NCI-H774 (cell line): ENCODE measurements around the gene RFX4.
"Not testable (repeated sequence)": the region's sequence is repeated elsewhere in the genome, so short reads cannot be mapped to it uniquely, and the experiment has no call there.

Source experiments
- DNase-seq: peaks from one replicate; lab custom pipeline; 2025; lab: John Stamatoyannopoulos, UW

Gene RFX4

DNA sequence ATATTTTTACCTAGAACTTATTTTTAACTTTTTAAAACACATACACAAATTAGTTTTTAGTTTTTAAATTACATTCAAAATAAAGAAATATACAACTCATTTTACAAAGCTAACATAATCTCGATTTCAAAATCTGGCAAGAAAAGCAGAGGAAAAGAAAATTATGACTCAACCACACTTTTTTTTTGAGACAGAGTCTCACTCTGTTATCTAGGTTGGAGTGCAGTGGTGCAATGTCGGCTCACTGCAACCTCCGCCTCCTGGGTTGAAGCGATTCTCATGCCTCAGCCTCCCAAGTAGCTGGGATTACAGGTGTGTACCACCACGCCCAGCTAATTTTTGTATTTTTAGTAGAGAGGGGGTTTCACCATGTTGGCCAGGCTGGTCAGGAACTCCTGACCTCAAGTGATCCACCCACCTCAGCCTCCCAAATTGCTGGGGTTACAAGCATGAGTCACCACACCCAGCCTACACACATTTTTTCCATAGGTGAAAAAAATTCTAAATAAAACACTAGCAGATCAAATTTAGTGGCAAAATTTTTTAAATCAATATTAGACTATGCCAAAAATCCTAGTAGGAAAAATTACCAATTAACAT lies 143.9 kb downstream of the RFX4 start:
- DNase-seq: not testable (repeated sequence)

DNA sequence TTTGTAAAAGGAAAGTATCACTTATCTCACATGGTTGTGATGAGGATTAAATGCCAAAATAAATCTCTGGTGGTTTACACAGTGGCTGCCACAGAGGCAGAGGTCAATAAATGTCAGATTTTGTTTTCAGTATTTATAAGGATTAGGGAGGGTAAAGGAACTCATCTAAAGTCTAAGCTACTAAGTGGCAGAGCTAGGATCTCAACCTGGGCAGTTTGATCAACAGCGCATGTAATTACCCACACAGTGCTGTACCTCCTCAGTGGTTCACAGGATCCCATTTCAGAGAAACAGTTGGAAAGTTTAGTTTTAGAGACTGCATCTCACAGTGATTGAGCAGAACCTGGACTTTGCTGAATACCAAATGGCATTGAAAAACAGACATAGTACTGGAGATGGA lies 146.8 kb downstream of the RFX4 start:
- DNase-seq: no peak

DNA sequence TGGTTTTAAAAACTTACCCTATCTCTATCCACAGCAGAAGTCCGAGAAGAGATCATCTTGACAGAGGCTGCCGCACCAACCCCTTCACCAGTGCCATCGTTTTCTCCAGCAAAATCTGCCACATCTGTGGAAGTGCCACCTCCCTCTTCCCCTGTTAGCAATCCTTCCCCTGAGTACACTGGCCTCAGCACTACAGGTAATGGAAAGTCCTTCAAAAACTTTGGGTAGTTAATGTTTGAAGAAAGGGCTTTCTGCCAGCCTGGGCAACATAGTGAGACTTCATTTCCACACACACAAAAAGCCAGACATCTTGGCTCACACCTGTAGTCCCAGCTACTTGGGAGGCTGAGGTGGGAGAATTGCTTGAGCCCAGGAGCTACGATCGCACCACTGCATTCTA lies 150.1 kb downstream of the RFX4 start:
- no peak for DNase-seq

DNA sequence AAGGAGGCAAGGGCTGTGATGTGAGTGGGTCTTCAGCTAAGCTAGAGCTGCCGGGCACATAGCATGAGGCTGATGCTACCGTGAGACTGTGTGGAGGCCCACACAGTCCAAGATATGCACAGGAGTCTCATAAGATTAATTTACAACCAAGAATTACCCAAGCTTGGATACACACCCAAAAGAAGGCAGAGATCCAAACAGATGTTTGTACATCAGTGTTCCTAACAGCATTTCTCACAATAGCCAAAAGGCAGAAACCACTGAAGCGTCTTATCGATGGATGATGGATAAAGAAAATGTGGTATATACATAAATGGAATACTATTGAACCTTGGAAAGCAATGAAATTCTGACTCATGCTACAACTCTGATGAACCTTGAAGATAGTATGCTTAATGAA lies 150.9 kb downstream of the RFX4 start:
- DNase-seq: no peak

DNA sequence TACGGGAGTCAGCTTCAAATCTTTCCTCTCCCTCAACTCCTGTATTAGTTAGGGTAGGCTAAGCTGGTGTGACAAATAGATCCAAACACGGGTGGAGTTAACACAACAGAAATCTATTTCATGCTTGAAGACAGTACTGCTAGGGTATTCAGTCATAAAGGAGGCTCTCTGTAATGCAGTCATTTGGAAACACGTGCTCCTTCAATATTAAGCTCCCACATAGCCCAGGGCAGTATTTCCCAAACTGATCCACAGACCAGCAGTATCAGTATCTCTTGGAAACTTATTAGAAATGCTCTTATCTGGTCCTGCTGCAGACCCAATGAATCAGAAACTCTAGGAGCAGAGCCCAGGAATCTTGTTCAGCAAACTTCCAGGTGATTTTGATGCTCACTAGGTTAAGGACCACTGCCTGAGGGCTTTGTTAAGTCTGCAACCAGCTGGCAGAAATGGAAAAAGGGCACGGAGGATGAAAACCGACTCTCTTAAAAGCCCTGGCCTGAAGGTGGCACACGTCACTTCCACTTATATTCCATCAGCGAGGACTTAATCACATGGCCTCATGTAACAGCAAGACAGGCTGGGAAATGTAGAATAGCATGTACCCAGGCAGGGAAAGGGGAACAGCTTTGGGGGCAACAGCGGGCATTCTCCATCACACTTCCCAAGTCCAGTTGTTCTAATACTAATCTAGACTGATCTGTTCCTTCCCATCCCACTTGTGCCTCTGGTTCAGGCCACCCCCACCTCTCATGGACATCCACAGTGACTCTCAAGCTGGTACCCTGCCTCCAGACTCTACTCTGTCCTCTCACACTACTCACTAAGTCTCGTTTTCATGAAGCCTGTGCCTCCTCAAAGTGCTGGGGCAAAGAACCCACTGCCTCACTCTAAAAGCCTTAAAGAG lies 153.5 kb downstream of the RFX4 start:
- DNase-seq: no peak

DNA sequence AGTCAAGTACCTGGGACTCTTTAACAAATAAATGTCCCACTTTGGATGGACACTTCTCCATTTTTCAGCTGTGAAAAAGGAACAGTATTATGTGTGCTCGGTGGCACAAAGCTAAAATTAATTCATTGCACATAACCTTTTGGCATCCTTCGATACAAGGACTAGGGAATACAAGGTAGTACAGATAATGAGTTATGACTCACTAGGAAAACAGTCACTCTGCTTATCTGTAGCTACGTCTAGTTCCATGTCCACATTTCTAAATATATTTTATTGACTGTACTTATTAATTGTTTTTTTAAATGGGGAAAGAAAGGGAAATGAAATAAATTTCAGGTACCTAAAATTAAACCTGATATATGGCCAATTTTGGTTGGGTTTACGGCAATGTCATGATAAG lies 156.5 kb downstream of the RFX4 start:
- peak; percentile 37 for DNase-seq

DNA sequence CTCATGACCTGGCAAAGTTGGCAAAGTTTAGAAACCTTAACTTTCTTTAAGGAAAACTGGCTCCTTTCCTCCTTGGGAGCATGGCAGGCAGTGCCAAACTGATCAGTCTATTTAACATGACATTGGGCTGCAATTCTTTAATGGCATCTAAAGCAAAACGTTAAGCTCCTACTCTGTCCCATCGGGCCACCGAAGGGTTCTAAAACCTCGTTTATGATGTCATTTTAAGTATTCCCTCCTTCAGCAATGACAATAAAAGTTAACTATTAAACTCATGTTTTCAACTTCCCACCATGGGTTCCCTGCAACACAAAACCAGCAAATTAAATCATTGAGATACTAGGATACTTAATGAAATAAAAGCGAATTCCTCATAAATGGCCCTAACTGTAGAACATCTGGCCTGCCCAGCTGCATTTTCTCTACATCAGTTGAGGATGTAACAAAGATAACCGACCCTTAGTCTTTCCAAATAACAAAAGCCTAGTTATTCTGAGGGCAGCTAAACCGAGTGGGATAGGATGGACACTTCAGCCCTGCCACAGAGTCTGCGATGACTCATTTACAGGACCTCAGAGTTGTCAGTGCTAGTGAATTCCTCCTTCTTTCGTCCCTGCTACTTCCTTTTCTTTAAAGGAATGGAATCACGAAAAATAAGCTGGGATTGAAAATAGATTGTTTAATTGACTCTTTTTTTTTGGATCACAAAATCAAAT lies 157.2 kb downstream of the RFX4 start:
- no peak for DNase-seq

DNA sequence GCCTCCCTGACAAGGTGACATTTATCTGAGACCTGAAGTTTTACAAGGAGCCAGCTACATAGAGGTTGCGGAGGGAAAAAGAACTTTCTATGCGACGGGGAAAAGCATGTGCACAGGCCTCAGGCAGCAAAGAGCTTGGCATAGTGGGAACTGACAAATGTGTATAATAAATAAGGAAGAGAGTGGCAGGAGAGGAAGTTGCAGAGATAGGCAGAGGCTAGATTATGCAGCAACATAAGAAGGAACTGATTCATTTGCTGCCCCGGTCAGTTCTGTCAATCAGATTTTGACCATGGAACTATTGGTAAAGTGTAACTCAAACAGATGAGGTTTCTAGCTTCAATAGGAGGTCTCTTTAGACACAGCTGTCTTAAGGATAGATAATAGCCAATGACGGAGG lies 158.0 kb downstream of the RFX4 start:
- DNase-seq: no peak

DNA sequence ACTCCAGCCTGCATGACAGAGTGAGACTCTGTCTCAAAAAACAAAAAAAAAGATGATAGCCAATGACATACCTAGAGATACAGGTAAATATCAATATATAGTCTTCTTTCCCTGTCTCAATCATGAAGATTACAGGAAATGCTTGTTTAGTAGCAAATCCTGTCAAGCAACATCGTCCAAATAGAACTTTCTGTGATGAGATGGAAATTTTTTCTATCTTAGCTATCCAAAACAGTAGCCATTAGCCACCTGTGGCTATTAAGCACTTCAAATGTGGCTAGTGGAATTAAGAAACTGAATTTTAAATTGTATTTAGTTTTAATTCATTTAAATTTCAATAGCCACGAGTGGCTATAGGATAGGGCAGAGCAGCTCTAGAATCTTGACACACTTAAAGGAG lies 158.4 kb downstream of the RFX4 start:
- no peak for DNase-seq

DNA sequence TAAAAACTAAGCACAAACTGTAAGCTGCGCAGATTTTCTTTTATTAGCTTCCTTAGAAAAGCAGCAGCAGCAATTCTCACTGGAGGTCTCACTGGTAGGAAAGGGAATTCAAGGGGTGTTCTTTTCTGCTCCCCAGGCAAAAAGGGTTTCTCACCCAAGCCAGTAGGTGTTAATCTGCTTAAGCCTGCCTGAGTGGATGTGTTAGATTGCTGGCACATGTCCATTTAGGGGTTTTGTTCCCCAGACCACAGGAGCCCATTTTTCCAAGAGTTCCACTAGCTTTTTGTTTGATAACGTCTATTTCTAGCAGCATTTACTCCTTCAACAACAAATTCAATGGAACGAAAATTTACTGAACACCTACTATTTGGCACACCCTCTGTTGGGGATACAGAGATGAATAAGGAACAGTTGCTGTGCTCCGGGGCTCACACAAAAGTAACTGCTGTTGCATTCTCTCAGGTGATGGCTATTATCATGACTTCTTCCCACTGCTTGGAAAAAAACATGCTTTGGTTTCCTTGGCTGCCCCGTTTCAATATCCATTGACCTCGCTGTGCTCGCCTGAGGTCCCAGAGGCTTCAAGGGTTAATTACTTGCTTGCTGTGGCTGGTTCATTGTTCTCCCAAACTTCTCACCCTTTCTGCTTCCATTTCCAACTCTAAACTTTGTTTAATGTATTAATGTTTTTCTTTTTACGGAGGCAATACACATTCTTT lies 160.6 kb downstream of the RFX4 start:
- no peak for DNase-seq

DNA sequence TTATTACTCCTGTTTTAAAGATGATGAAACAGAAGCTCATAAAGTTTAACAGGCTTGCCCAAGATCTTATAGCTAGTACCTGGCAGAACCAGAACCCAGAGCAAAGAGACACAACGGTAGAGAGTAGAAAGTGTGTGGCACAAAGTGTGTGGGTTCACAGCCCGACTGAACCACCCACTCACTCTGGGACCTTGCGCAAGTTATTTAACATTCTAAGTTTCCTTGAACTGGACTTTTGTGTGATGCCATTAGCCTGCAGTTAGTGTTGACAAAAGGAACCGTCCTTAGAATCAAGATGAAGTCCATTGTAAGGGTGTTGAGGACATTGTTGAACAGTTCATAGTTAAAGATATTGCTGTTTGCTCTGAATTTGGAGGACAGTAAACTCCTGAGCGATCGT lies 161.8 kb downstream of the RFX4 start:
- no peak for DNase-seq

DNA sequence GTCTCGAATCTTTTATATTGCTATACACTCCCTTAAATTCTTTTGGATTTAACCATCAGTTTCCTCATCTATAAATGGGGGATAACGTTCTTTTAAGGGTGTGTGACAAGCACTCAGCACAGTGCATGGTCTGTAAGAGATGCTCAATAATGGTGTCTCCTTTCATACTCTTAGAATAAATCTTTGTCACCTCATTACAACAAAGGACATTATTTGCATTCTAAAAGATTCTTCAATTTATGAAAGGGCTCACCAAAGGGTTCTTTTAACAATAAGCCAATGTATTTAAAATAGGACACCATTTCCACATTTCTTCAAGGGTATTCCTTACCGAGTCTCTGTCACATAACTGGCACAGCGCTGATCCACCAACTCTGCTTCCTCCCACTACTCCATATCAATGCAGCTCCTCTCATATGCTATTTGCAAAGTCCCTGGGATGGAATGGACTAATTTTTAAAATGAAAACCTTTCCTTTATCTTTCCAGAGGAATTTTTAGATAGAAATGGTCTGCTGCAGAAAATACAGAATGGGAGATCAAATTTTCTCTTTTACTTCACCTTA lies 162.5 kb downstream of the RFX4 start:
- no peak for DNase-seq

DNA sequence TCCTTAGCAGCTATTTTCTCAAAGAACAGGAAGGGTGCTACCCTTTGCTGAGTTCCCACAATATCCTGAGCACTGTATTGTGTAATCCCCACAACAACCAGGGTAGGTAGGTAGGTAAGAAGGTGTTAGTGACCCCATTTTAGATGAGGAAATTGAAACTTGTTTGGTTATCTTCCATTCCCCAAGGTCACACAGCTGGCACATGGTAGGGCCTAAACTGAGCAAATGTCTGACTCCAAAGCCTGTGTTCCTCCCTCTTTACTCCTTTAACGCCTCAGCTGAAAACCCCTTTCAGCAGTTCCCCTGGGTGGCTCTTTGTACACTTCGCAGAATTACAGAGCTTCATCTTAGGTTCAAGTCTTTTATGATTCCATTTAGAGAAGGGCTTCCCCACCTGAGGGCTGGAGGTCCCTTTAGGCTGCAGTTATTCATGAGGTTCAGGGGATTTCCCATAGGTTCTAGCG lies 165.2 kb downstream of the RFX4 start:
- DNase-seq: no peak

DNA sequence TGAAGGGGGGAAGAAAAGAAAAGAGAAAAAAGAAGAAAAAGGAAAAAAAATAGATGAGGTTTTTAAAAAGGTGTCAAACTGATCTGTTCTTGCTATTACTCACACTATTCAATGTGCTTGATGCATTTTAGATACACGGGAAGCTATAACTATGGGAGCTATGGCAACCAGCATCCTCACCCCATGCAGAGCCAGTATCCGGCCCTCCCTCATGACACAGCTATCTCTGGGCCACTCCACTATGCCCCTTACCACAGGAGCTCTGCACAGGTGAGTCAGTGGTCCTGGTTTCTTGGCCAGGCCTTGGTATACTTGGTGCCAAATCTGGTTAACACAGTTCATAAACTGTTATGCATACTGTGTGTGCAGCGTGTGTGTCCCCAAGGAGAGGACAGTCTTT lies 167.7 kb downstream of the RFX4 start:
- DNase-seq: no peak

DNA sequence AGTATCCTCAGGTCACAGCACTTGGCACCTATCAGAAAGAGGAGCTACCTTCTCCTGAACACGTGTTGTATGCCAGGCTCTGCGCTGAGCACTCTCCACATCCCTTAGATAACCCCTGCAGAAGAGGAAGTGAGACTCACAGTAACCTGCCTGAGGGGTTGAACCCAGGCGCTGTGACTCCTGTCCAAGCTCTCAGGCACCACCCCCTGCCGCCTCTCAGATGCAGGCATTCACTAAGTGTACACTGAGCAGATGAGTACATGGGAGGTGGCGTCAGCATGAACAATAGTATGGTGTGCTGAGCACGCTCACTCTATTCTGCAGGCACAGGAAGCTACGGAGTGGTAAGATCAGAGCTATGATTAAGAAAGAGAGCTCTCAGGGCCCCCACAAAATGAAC lies 170.7 kb downstream of the RFX4 start:
- DNase-seq: peak; percentile 55

DNA sequence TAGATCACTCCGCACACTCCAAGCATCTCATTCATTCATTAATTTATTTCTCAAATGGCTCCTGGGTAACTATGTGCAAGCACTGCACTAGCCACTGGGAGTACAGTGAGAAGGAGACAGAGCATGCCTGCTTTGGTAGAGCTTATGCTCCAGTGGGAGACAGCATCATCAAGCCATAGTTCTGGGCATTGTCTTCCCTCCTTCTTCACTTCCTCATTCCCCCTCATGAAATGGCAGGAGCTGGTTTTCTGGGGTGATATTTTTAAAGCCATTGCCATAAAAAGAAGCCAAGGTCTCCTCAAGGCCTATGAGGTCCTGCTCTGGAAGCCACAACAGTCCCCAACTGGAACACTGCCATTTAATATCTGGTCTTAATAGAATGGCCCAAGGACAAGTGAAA lies 171.5 kb downstream of the RFX4 start:
- no peak for DNase-seq

DNA sequence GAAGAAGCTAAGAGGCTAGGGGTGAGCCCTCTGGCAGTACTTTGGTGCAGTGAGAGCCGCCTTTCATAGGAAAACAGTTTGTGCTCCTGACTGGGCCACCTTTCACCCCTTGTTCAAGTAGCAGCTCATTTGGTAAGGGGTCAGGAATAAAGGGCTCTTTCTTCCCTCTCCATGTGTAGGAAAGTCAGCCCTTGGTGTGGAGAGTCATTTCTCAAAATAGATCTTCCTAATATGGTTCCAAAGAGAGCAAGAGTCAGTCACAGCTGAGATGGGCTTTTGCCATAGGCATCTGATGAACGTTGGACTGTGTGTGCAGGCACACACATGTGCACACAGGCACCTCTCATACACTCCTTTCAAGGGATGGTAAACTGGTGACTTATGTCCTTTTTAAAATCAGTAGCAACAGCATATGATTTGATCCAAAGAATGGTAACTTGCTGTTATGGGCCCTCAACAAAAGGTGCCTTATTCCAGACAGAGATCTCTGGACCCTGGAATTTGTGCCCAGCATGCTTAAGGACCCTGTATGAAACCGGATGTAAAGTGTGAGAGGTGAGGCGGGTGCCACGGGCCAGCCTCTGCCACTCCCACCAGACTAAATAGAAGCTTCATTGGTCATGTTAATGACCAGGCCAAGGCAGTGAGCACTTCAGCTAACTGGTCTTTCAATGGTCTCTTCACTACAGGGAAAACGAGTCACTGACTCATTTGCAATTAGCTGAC lies 175.0 kb downstream of the RFX4 start:
- DNase-seq: no peak

DNA sequence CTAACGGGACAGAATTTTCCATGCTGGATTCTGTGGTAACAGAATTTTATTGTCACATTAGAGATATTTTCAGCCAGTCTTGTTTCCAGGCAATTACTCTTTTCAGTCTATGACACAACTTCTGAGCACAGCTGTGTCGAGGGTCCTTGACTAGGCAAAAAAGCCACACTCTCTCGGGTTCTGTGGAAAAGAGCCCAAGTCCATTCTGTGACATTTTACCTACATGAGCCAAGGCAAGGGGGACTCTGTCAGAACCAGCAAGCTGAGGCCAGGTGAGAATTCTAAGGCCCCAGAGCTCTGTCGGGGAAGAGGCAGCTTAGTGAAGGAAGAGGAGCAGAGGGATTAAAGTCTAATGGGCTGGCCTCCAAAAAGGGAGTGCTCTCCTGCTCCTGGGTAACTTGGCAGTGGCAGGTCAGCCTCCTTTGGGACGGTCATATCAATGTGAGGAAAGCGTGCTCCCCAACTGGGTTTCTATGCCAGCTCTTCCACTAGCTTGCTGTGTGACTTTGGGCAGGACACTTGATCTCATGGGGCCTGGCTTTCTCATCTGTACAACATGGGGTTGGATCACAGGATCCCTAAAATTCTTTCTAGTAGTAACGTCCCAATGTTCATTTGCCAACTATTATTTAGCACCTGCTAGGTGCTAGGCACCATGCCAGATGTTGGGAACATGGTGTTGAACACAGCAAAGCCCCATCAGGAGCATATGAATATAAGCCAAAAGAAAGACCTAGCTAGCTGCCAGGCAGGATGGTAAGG lies 175.7 kb downstream of the RFX4 start:
- DNase-seq: no peak

DNA sequence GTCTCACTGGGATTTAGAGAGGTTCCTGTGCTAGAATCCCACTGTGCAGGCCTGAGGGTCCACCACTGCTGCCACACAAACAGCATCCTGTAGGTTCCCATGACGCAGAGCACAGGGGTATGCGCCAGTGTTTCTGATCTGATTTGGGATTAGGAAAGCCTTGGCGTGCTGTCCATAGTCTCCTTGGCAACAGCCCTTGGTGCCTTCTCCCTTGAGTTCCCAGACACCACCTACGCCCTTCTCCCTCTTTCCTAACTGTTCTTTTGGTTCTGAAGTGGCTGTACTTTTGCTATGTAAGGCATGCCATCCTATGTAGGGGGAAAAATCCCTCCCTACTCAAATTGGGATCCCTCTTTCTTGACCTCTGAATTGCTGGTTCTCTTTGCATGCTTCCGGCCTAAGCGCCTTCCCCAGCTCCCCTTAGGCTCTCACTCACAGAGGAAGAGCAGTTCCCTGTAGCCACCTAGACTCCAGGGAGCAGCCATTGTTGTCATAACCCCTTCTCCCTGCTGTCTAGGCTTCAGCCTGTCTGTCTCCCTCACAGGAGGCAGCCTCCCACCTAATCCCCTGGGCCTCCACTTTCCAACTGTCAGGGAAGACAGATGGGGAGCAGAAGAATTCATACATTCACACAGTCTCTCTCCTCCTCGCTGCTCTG lies 176.9 kb downstream of the RFX4 start:
- no peak for DNase-seq

DNA sequence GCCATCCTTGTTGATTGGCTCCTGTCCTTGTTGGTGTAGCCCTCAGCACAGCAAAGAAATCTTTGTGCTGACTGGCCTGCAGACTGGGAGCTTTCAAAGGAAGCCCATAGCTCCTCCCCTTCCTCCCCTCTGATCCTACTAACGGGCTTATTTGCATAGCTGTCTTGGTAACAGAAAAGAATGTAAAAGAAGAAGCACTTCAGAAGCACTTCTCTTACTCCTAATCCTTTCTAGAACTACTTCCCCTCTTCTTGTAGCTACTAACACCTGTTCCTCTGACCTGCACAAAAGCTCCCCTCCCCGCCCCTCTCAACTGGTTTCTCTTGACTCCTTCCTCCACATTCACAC lies 177.4 kb downstream of the RFX4 start:
- DNase-seq: no peak
